IPS-18c (cell line): Measurements from ENCODE around the gene CST7.

Experiments used
- H3K4me3 ChIP-seq: 2 replicates; pipeline ENCODE4 v1.7.0; 2013; ENCODE audit warnings: low read depth, mild to moderate bottlenecking, low read length, moderate library complexity; ENCODE audit not compliant: insufficient read depth
- H3K9me3 ChIP-seq: one replicate; pipeline ENCODE4 v1.6.1; 2013; ENCODE audit warnings: mild to moderate bottlenecking, low read length, moderate library complexity; ENCODE audit not compliant: control insufficient read depth, insufficient read depth

The CST7 gene

GRCh38 chr20:24948939-24949679 lies at the start of gene CST7:
CST7 (plus strand) TSS chr20:24949269; CDS start chr20:24949506, 237 bp downstream.
- H3K4me3 ChIP-seq: no peak within 1 kb of the TSS
- no peaks in the 10 kb centered on the region for H3K9me3 ChIP-seq

GRCh38 chr20:24906806-24907205 lies 42.3 kb upstream of the CST7 start:
- H3K9me3 ChIP-seq: peaks cover 2% of the 10 kb centered on the region
- no peak overlapping the region for H3K4me3 ChIP-seq

DNA sequence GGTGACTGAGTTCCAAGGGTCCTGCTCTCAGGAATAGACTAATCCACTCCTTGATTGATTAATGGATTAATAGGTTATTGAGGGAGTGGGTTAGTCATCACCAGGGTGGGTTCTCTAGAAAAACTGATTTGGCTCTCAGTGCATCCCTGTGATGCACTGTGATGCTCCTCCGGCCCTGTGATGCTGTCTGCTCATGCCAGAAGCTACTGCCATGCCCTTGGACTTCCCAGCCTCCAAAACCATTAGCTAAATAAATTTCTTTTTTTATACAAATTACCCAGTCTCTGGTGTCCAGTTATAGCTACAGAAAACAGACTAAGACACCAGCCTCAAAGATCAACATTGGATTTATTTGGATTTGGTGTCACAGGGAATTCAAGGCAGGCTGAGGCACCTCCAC lies 40.4 kb upstream of the CST7 start:
- H3K9me3 ChIP-seq: peaks cover 2% of the 10 kb centered on the region
- no peak overlapping the region for H3K4me3 ChIP-seq

DNA sequence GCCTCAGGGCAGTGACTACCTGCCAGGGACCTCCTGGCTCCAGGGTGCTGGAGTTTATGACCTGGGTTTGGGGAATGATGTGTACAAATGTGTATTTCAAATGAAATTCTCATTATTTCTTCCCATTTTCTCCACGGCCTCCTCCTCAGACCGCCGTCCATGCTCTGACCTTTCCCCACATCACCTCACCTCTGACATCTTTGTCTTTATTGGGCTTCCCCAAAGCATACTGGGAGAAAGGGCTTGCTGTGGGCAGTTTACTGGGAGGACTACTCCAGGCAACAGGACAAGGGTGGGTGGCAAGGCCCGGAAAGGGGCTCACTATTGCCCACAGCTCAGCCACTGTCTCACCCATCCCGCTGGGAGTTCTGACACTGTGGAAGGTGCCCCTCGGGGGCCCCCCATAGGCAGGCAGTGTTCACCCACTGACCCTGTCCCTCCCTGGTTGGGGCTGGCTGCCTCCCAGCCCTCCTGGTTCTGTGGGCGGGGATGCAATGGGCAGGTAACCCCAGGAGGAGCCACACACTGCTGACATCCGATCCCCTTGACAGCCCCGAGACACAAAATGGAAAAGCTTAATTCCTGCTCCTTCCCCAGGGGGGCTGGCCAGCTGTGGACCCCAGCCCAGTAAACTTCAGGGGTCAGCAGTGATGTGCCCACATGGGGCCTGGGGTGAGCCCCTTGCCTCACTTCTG lies 39.8 kb upstream of the CST7 start:
- no peak overlapping the region for H3K4me3 ChIP-seq

DNA sequence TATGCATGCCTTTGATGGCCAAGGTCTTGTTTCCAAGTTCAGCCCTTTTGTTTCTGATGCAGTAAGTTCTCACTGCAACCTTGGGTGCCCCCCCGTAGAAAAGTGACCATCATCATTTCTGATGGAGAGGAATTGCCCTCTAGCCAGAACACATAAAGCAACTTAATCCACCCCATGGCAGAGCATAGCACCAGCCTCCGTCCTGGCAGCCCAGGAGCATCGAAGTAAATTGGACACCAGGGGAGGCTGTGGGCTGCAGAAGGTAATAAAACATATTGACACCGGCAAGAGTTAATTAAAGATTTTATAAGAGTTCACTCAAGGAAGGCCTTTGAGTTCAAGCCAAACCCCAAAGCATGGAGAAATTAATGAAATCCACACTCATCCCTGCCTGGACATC lies 39.2 kb upstream of the CST7 start:
- no peak overlapping the region for H3K4me3 ChIP-seq
- peaks cover 2% of the 10 kb centered on the region for H3K9me3 ChIP-seq

More for the DNA sequence above, 39.8 kb upstream of the CST7 start:
- peaks cover 2% of the 10 kb centered on the region for H3K9me3 ChIP-seq

DNA sequence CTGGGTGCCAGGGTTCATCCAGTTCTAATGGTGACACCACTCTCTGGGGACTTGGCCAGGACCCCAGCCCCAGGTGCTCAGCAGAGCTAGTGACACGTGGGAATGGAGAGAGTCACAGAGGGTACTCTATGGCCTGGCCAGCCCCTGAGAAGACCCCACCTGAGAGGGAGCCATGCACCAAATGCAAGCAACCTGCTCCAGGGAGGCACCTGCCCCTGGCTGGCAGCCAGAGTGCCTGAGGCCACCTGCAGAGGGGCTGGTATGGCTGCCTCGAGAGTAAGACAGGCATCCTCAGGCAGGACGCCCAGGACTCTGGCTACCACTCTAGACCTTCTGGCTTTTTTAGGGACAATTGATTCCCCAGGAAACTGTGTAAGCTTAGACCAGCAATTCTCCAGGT lies 38.6 kb upstream of the CST7 start:
- Histone ChIP-seq H3K4me3 (no peak overlapping the region), H3K9me3 (peaks cover 2% of the 10 kb centered on the region)

- Histone ChIP-seq H3K9me3 (peaks cover 2% of the 10 kb centered on the region), H3K4me3 (no peak overlapping the region; the same call in 1 of the 2 replicates)
These were observed 37.6 kb upstream of the CST7 start for GRCh38 chr20:24911461-24911860.

DNA sequence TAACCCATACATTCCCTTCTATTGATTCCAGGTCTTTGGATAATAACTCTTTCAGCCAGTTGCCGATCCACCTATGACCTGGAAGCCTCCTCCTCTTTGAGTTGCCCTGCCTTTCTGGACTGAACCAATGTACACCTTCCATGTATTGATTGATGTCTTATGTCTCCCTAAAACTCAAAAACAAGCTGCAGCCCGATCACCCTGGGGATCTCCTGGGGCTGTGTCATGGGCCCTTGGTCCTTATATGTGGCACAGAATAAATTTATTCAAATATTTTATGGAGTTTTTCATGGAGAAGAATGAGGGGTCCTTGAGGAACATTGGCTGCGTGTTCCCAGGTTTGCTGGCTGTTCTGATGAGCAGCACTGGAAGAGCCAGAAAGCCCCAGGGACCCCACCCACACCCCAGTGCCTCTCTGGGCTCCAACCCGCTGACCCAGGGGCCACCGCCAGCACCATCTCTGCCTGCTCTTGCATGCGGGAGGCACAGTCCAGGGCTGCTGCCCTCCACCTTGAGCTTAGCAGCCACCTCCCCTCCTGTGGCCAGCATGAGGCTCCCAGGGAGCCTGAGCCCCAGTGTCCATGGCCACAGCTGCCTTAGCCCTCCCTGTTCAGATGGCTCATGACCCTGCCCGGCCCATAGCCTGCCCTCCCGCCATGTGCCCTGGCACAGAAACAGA lies 36.5 kb upstream of the CST7 start:
- Histone ChIP-seq H3K4me3 (no peak overlapping the region), H3K9me3 (no peaks in the 10 kb centered on the region)

- Histone ChIP-seq H3K9me3 (no peaks in the 10 kb centered on the region), H3K4me3 (no peak overlapping the region)
These were observed 35.9 kb upstream of the CST7 start for GRCh38 chr20:24913076-24913628.

GRCh38 chr20:24914388-24915241 lies 34.5 kb upstream of the CST7 start:
- H3K9me3 ChIP-seq: no peaks in the 10 kb centered on the region
- H3K4me3 ChIP-seq: no peak overlapping the region

DNA sequence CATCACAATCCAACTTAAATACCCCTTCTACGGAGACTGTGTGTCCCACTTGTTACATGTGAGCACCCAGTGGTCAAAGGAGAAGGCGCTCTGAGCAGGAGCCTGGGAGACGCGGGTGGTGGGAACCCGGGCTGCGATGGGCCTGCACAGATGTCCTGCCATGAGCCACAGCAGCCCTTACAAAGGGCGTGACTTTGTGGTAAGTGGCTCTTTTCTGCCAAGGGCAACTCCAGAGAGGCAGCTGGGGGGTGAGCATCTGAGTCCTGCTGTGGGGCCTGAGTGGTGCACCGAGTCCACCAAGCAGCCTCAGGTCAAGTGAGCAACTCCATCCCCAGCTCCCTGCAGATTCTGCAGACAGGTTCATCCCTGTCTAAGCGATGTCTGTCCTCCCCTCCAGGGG lies 33.6 kb upstream of the CST7 start:
- no peaks in the 10 kb centered on the region for H3K9me3 ChIP-seq
- no peak overlapping the region for H3K4me3 ChIP-seq

DNA sequence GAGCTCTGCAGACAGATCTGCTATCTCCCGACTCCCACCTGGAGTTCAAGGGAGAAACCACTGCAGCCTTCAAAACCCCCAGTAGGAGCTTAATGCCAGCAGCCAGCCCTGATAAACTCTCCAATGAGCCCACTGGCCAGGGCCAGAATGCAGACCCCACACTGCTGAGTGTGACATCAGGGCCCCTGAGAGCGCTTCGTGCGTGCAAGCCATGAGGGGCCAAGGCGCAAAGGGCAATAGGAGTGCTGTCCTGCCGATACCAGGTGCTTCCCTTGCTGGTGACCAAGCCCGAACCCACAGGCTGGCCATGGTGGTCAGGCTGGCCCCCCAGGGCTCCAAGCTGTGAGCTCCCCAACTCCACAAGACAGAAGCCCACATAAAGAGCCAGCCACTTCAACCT lies 33.2 kb upstream of the CST7 start:
- H3K4me3 ChIP-seq: no peak overlapping the region
- no peaks in the 10 kb centered on the region for H3K9me3 ChIP-seq

DNA sequence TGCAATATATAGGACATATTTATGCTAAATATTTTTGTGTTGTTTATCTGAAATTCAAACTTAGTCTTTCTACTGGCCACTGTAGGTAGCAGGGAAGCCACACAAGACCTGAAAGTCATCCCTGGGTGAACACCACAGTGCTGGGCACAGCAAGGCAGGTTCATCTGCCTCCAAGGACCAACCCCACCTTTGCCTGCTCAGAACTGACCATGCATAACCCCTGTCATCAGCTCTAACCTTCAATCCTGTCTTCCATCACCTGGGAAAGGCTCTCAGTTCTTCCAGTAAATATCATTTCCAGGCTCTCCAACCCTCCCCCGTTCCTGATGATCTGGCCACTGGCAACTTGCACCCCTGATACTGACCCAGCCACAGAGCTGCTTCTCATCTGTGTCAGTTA lies 32.7 kb upstream of the CST7 start:
- H3K4me3 ChIP-seq: no peak overlapping the region
- no peaks in the 10 kb centered on the region for H3K9me3 ChIP-seq

- no peaks in the 10 kb centered on the region for H3K9me3 ChIP-seq
- no peak overlapping the region for H3K4me3 ChIP-seq
These were observed 32.0 kb upstream of the CST7 start for GRCh38 chr20:24917056-24917455.

GRCh38 chr20:24917797-24918578 lies 31.1 kb upstream of the CST7 start:
- Histone ChIP-seq H3K9me3 (no peaks in the 10 kb centered on the region), H3K4me3 (no peak overlapping the region)
